GM12891 (cell line): ENCODE results near the gene ENGASE.

Experiments used
- PAX5 ChIP-seq: IDR thresholded peaks from 2 replicates; pipeline ENCODE4 v1.6.1; 2011; ENCODE audit warnings: low read length, moderate library complexity, mild to moderate bottlenecking; ENCODE audit not compliant: insufficient read depth, severe bottlenecking
- POLR2A ChIP-seq: IDR thresholded peaks from 2 replicates; pipeline ENCODE4 v1.6.1; 2011; ENCODE audit warnings: low read depth, low read length, control low read depth
- POLR2AphosphoS5 ChIP-seq: IDR thresholded peaks from 2 replicates; pipeline ENCODE4 v1.6.1; 2011; ENCODE audit warnings: low read depth, low read length, control low read depth
- TAF1 ChIP-seq: IDR thresholded peaks from 2 replicates; pipeline ENCODE4 v1.6.1; 2011; ENCODE audit warnings: low read depth, low read length, control low read depth

DNA sequence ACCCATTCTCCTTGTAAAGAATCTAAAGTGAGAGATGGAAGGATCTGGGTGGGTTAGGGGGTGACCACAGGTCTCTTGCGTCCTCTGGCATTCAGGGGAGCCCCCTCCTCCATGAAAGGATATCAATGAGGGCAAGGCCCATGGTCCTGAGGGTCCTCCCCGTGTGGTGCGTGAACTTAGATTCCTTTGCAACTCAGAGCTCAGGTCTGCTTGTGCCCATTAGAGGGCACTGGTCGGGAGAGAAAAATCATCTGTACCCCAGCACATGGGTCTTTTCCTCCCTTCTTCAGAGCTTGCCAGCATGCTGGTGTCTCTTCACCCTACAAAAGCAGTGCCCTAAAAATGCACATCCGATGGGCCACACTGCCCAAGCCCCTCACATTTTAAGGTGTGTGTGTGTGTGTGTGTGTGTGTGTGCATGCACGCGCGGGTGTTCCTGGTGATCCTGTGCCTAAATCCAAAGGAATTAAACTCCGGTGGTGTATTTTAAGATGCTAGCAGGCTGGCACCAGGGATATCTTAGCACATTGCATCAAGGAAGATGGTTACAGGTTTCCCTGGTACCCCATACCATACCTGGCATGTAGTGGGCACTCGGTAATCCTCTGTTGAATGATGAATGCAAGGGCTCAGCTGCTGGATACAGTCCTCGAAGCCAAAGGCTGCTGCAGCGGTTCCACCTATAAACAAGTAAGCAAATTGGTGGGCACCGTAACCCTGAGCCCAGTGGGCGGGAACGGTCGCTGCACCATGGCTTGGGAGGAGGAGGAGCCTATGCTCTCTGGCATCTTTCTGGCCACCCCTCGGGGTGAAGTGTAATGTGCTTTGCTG, 45.9 kb upstream of the ENGASE start:
- TF ChIP-seq POLR2A (no peak), TAF1 (no peak), POLR2AphosphoS5 (no peak), PAX5 (no peak)
